ENCODE measurements around the gene NKAPD1. TPM values are rescaled to one million over a fixed set of nuclear protein-coding genes. Genes with fewer than 3 reads are reported as not detected.
A peak's percentile ranks its signal among the peaks of the same experiment; 100 is the strongest.

Gene NKAPD1
- total RNA-seq, 2 donors from 2014 or later, result 10.2 to 21.0 TPM

DNA sequence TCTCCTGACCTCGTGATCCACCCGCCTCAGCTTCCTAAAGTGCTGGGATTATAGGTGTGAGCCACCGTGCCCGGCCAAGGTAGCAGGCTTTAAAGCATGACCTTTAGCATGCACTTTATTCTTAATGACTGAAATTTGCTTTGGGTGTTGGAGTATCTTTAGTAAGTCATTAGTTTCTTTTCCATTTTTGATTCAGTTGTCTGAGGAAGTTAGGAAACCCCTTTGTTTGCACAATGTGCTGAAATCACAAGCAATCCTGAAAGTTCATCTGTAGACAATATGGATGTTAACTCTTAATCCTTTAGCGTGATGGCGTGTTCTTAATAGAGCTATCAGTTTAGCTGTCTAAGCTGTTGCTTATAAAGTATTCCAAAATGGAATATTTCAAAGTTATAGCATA is 29.3 kb downstream of the NKAPD1 start:
- no peak for TF ChIP-seq CTCF (IDR thresholded peaks at IDR 0.05)
- no peaks in the 10 kb centered on the region for H3K36me3 ChIP-seq
- H3K27ac ChIP-seq, result no peak overlapping the region
- no peaks in the 10 kb centered on the region for H3K27me3 ChIP-seq (replicated peaks; ENCODE audit: insufficient read depth)
- no peak overlapping the region for H3K4me3 ChIP-seq
- H3K9me3 ChIP-seq, result no peaks in the 10 kb centered on the region
- H3K4me1 ChIP-seq (ENCODE audit: control insufficient read depth in 1 of 2, low read depth in 2 of 2), result no peaks in the 10 kb centered on the region
- DNase-seq (ENCODE audit: low spot score) (no peak), ATAC-seq (ENCODE audit: insufficient number of reproducible peaks, low FRiP score, low read depth) (no peak)

- no peak for ATAC-seq (ENCODE audit: insufficient number of reproducible peaks, low FRiP score, low read depth)
These were observed 32.0 kb downstream of the NKAPD1 start for GRCh38 chr11:112106070-112106469.

GRCh38 chr11:112113539-112114457 is 39.7 kb downstream of the NKAPD1 start:
- Histone ChIP-seq H3K9me3 (no peaks in the 10 kb centered on the region), H3K27me3 (replicated peaks; ENCODE audit: insufficient read depth) (no peaks in the 10 kb centered on the region), H3K4me3 (no peak overlapping the region), H3K36me3 (no peaks in the 10 kb centered on the region), H3K4me1 (ENCODE audit: control insufficient read depth in 1 of 2, low read depth in 2 of 2) (no peaks in the 10 kb centered on the region), H3K27ac (no peak overlapping the region)
- ATAC-seq (ENCODE audit: insufficient number of reproducible peaks, low FRiP score, low read depth), result no peak
- DNase-seq (ENCODE audit: low spot score), result no peak
- TF ChIP-seq CTCF (IDR thresholded peaks at IDR 0.05), result peak; percentile 70

More at GRCh38 chr11:112106070-112106469, 32.0 kb downstream of the NKAPD1 start:
- H3K4me3 ChIP-seq, result no peak overlapping the region
- no peaks in the 10 kb centered on the region for H3K36me3 ChIP-seq
- H3K27ac ChIP-seq, result no peak overlapping the region
- no peak for TF ChIP-seq CTCF (IDR thresholded peaks at IDR 0.05)
- H3K4me1 ChIP-seq (ENCODE audit: control insufficient read depth in 1 of 2, low read depth in 2 of 2), result no peaks in the 10 kb centered on the region
- no peak for DNase-seq (ENCODE audit: low spot score)
- no peaks in the 10 kb centered on the region for H3K27me3 ChIP-seq (replicated peaks; ENCODE audit: insufficient read depth)
- no peaks in the 10 kb centered on the region for H3K9me3 ChIP-seq

DNA sequence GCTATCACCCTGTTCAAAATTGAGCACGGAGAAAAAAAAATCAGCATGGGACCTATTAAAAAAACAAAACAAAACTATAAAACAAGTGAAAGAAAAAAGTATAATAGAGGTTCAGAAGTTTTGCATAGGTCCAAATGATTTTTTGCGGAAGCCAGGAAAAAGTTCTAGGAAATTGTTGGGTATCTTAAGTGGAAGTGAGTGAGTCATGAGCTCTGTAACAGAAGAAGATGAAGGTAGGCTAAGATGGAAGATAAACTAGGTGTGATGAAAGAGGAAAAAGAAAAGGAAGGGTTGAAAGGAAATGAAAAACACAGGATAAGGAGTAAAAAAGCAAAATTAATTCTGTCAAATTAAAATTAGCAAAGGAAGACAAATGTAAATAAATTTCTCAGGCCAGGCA is 40.4 kb downstream of the NKAPD1 start:
- no peak for ATAC-seq (ENCODE audit: insufficient number of reproducible peaks, low FRiP score, low read depth)
- DNase-seq (ENCODE audit: low spot score), result no peak
- no peak for TF ChIP-seq CTCF (IDR thresholded peaks at IDR 0.05)
- Histone ChIP-seq H3K36me3 (no peaks in the 10 kb centered on the region), H3K4me3 (no peak overlapping the region), H3K9me3 (no peaks in the 10 kb centered on the region), H3K4me1 (ENCODE audit: control insufficient read depth in 1 of 2, low read depth in 2 of 2) (no peaks in the 10 kb centered on the region), H3K27me3 (replicated peaks; ENCODE audit: insufficient read depth) (no peaks in the 10 kb centered on the region), H3K27ac (no peak overlapping the region)

DNA sequence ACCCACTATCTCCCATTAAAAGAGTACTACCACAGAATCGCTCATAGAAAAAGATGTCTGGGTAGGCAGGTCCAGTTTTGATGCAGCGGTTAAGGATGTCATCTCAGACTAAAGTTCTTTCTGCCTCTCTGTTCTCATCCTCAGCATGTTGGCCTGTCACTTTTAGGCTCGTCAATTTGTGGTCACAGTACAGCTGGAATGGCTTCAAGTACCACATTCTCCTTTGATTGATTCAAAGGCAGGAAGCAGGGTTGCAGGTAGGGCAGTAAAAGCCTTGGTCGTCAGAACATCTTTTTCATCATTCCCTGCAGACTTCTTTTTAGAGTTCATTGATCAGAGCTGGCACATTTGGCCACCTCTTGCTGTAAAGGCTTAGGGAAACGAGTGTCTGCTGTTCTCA is 41.3 kb downstream of the NKAPD1 start:
- DNase-seq (ENCODE audit: low spot score), result no peak
- H3K27ac ChIP-seq, result no peak overlapping the region
- H3K36me3 ChIP-seq, result no peaks in the 10 kb centered on the region
- ATAC-seq (ENCODE audit: insufficient number of reproducible peaks, low FRiP score, low read depth), result no peak
- no peak overlapping the region for H3K4me3 ChIP-seq
- no peaks in the 10 kb centered on the region for H3K27me3 ChIP-seq (replicated peaks; ENCODE audit: insufficient read depth)
- H3K9me3 ChIP-seq, result no peaks in the 10 kb centered on the region
- no peak for TF ChIP-seq CTCF (IDR thresholded peaks at IDR 0.05)
- peaks cover 0 to 5% of the 10 kb centered on the region in 2 donors for H3K4me1 ChIP-seq (ENCODE audit: control insufficient read depth in 1 of 2, low read depth in 2 of 2)

All from thoracic aorta (tissue), 2 donors.